MM.1S (cell line): Measurements from ENCODE around the gene GPR157.

Experiments
- EZH2 ChIP-seq: fragments of 300-600 bp; sonication (generic); optimal IDR thresholded peaks from 2 replicates; pipeline ENCODE3; 2017; ENCODE audit warnings: low read depth, mild to moderate bottlenecking, antibody characterized with exemption, low read length, mixed read lengths
- EZH2phosphoT487 ChIP-seq: fragments of 300-600 bp; sonication (generic); IDR thresholded peaks from 2 replicates; pipeline ENCODE4 v1.6.1; 2018; ENCODE audit warnings: antibody characterized with exemption, low read length
- TF ChIP-seq, protein P1 (sequence below): fragments of 300-600 bp; sonication (generic); IDR thresholded peaks from 2 replicates; pipeline ENCODE4 v1.5.1; 2016; ENCODE audit warnings: antibody characterized with exemption, low read length, mixed read lengths

DNA sequence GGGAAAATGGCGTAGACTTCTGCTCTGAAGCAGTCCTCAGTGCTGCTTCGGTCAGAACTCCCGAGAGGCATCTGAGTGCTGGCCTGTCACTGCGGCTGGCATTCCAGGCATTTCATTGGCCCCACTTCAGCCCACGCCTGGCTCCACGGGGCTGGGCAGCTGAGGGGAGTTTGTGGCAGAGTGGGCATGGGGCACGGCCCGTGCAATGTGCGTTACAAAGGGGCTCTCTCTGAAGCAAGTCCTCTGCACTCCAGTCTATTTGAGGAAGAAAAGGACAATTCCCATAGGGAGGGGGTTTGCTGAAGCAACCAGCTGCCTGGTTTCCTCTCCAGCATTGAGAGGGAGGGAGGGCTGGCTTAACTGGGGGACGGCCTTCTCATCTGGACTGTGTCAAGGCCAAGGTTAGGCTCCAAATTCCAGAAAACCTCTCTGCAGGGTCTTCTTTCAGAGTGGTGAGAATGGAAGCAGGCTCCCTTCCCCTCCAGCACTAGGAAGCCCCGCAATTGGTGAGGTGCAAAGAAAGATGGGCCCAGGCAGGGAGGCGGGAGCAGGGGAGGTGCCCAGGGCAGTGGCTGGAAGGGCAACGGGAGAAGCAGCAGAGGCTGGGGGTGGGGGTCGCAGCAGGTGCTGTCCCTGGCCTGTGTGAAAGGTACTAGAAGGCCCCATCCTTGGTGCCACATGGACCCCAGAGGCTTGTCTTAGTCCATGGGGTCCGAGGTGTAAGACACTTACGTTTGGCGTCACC, 21.1 kb upstream of the GPR157 start:
- TF ChIP-seq, protein P1, sequence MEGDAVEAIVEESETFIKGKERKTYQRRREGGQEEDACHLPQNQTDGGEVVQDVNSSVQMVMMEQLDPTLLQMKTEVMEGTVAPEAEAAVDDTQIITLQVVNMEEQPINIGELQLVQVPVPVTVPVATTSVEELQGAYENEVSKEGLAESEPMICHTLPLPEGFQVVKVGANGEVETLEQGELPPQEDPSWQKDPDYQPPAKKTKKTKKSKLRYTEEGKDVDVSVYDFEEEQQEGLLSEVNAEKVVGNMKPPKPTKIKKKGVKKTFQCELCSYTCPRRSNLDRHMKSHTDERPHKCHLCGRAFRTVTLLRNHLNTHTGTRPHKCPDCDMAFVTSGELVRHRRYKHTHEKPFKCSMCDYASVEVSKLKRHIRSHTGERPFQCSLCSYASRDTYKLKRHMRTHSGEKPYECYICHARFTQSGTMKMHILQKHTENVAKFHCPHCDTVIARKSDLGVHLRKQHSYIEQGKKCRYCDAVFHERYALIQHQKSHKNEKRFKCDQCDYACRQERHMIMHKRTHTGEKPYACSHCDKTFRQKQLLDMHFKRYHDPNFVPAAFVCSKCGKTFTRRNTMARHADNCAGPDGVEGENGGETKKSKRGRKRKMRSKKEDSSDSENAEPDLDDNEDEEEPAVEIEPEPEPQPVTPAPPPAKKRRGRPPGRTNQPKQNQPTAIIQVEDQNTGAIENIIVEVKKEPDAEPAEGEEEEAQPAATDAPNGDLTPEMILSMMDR = no peak
- TF ChIP-seq EZH2phosphoT487 = no peak
- TF ChIP-seq EZH2 = no peak
